ENCODE results near the gene VSTM4. TPM values are rescaled to one million over a fixed set of nuclear protein-coding genes. Genes with fewer than 3 reads are reported as not detected.

Gene VSTM4
- total and polyA plus RNA-seq, 2 experiments from 2014 or later, result 0.21 to 0.66 TPM

DNA sequence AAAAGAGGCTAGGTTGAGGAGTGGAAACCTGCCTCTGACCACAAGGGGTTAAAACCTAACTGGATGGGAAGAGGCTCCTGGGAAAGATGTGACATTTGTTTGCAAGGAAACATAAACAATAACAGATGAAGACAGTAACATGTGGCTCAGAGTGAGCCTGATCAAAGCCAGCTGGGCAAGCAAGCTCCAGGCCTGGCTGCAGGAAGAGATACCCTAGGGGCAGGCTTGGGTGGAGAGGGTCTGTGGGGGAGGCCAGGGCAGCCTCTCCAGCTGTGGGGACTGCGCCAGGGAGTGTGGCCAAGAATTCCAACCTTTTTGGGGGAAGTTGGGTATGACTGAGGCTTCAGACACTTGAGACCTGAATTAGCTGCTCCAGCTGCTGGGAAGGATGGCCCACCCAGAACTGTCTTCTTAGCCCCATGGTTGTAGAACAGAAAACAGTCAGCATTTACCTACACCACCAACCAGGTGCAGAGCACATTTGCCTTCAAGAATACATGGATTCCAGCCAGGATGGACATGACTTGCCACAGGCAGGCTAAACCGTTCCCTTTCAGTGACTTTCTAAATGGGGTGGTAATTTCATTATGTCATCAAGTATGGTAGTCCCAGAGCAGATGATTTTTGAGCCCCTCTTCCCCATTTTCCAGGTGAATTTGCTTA, 28.9 kb upstream of the VSTM4 start:
- H3K4me3 Mint-ChIP-seq, result no peak overlapping the region
- no peaks in the 10 kb centered on the region for H4K20me1 ChIP-seq (replicated peaks; ENCODE audit: insufficient read depth)
- H3K4me2 ChIP-seq, result no peak overlapping the region
- no peaks in the 10 kb centered on the region for H3K27me3 ChIP-seq (ENCODE audit: insufficient read depth)
- ATAC-seq (no peak), DNase-seq (ENCODE audit: low spot score) (no peak)
- H3K27ac Mint-ChIP-seq, result peak overlapping the region; percentile 90
- peaks cover 11% of the 10 kb centered on the region for H3K4me1 ChIP-seq (ENCODE audit: insufficient read depth)
- no peak overlapping the region for H3K27ac ChIP-seq (ENCODE audit: low read depth)
- H3K4me1 Mint-ChIP-seq, result peaks cover 25% of the 10 kb centered on the region
- H3K79me2 ChIP-seq (replicated peaks; ENCODE audit: insufficient read depth), result no peaks in the 10 kb centered on the region
- H3K4me3 ChIP-seq, result no peak overlapping the region
- peaks cover 16% of the 10 kb centered on the region for H3K9me3 Mint-ChIP-seq
- H3K36me3 ChIP-seq (ENCODE audit: insufficient read depth), result no peaks in the 10 kb centered on the region; the same call in 1 of the 2 replicates
- no peak for TF ChIP-seq NANOG (IDR thresholded peaks at IDR 0.05; ENCODE audit: borderline replicate concordance)
- no peak for TF ChIP-seq ZNF114 (CRISPR knock-in tag; IDR thresholded peaks at IDR 0.05)
- TF ChIP-seq JUNB (IDR thresholded peaks at IDR 0.05; ENCODE audit: unreplicated experiment), result no peak
- no peak for TF ChIP-seq STAT1 (IDR thresholded peaks at IDR 0.05; ENCODE audit: unreplicated experiment)
- no peak for TF ChIP-seq REST (IDR thresholded peaks at IDR 0.05; ENCODE audit: unreplicated experiment)
- TF ChIP-seq, protein P1, sequence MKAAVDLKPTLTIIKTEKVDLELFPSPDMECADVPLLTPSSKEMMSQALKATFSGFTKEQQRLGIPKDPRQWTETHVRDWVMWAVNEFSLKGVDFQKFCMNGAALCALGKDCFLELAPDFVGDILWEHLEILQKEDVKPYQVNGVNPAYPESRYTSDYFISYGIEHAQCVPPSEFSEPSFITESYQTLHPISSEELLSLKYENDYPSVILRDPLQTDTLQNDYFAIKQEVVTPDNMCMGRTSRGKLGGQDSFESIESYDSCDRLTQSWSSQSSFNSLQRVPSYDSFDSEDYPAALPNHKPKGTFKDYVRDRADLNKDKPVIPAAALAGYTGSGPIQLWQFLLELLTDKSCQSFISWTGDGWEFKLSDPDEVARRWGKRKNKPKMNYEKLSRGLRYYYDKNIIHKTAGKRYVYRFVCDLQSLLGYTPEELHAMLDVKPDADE (IDR thresholded peaks at IDR 0.05), result no peak
- no peak for TF ChIP-seq ZNF331 (CRISPR knock-in tag; IDR thresholded peaks at IDR 0.05; ENCODE audit: low read depth)
- no peak for TF ChIP-seq EZH2phosphoT487 (IDR thresholded peaks at IDR 0.05; ENCODE audit: unreplicated experiment)
- no peak for TF ChIP-seq CREB1 (CRISPR knock-in tag; IDR thresholded peaks at IDR 0.05; ENCODE audit: low read depth)
- TF ChIP-seq POLR2AphosphoS5 (IDR thresholded peaks at IDR 0.05; ENCODE audit: low read depth), result no peak
- TF ChIP-seq ZNF462 (CRISPR knock-in tag; IDR thresholded peaks at IDR 0.05), result no peak
- H3K9me2 ChIP-seq (ENCODE audit: insufficient read depth), result no peaks in the 10 kb centered on the region; the same call in 1 of the 2 replicates
- no peaks in the 10 kb centered on the region for H3F3A ChIP-seq (replicated peaks; ENCODE audit: low read depth)
- no peaks in the 10 kb centered on the region for H3K27me3 Mint-ChIP-seq (ENCODE audit: insufficient read depth, low read depth, poor library complexity)
- H3K36me3 Mint-ChIP-seq (ENCODE audit: low read depth), result peaks cover 7% of the 10 kb centered on the region; the same call in 2 of the 3 replicates
- 0 out of 2 replicates have a peak overlapping the region, but pooled peaks have one; percentile 28 for H2AFZ ChIP-seq

All from GM23338 (cell line).